GM23338 (cell line): ENCODE measurements around the gene CACNA1G. TPM values are rescaled to one million over a fixed set of nuclear protein-coding genes. Genes with fewer than 3 reads are reported as not detected.

Experiments
- ATAC-seq: fragments of 200-7000 bp; cut with Tn5 transposase; 3 replicates; pipeline ENCODE4 v1.9.1; 2020
- DNase-seq: peaks from one replicate; pipeline ENCODE4 v3.0.0-alpha.2; 2015; ENCODE audit warnings: low spot score
- H2AFZ ChIP-seq: fragments of 200-600 bp; sonication (generic); 2 replicates; pipeline ENCODE4 v1.8.0; 2016; ENCODE audit warnings: antibody characterized with exemption, mild to moderate bottlenecking, moderate library complexity
- H3F3A ChIP-seq: fragments of 200-600 bp; sonication (generic); replicated peaks from 2 replicates; pipeline ENCODE4 v1.8.0; 2017; ENCODE audit warnings: antibody characterized with exemption, mixed run types, low read depth
- H3K27ac ChIP-seq: fragments of 200-600 bp; sonication (generic); 2 replicates; pipeline ENCODE4 v1.6.1; 2016; ENCODE audit warnings: low read depth
- H3K27me3 ChIP-seq: fragments of 200-600 bp; sonication (generic); 2 replicates; pipeline ENCODE4 v1.8.0; 2016; ENCODE audit warnings: mild to moderate bottlenecking, mixed run types, moderate library complexity; ENCODE audit not compliant: insufficient read depth
- H3K36me3 ChIP-seq: fragments of 200-600 bp; sonication (generic); 2 replicates; pipeline ENCODE4 v1.8.0; 2016; ENCODE audit warnings: mild to moderate bottlenecking; ENCODE audit not compliant: insufficient read depth
- H3K4me1 ChIP-seq: fragments of 200-600 bp; sonication (generic); 2 replicates; pipeline ENCODE4 v1.8.0; 2016; ENCODE audit warnings: mild to moderate bottlenecking, moderate library complexity; ENCODE audit not compliant: insufficient read depth
- H3K4me2 ChIP-seq: fragments of 200-600 bp; sonication (generic); 2 replicates; pipeline ENCODE4 v1.7.1; 2017; ENCODE audit warnings: mixed run types
- H3K4me3 ChIP-seq: fragments of 200-600 bp; sonication (generic); 2 replicates; pipeline ENCODE4 v1.6.1; 2016; ENCODE audit warnings: mixed run types
- H3K79me2 ChIP-seq: fragments of 200-600 bp; sonication (generic); replicated peaks from 2 replicates; pipeline ENCODE4 v1.8.0; 2017; ENCODE audit warnings: mild to moderate bottlenecking; ENCODE audit not compliant: insufficient read depth
- H3K9me2 ChIP-seq: fragments of 200-600 bp; sonication (generic); 2 replicates; pipeline ENCODE4 v1.8.0; 2017; ENCODE audit not compliant: insufficient read depth
- H4K20me1 ChIP-seq: fragments of 200-600 bp; sonication (generic); replicated peaks from 2 replicates; pipeline ENCODE4 v1.8.0; 2017; ENCODE audit warnings: mild to moderate bottlenecking; ENCODE audit not compliant: insufficient read depth
- H3K27ac Mint-ChIP-seq: 2 replicates; pipeline ENCODE4 v1.8.0; 2020; ENCODE audit warnings: inconsistent platforms, mild to moderate bottlenecking, moderate library complexity, mixed read lengths
- H3K27me3 Mint-ChIP-seq: 3 replicates; pipeline ENCODE4 v1.8.0; 2022; ENCODE audit warnings: low read depth, mild to moderate bottlenecking, moderate library complexity, mixed read lengths, inconsistent platforms; ENCODE audit not compliant: insufficient read depth, poor library complexity
- H3K36me3 Mint-ChIP-seq: 3 replicates; pipeline ENCODE4 v1.8.0; 2021; ENCODE audit warnings: low read depth, mild to moderate bottlenecking, inconsistent platforms, moderate library complexity, mixed read lengths
- H3K4me1 Mint-ChIP-seq: 3 replicates; pipeline ENCODE4 v1.8.0; 2020; ENCODE audit warnings: mild to moderate bottlenecking, inconsistent platforms, mixed read lengths
- H3K4me3 Mint-ChIP-seq: 3 replicates; pipeline ENCODE4 v1.8.0; 2021; ENCODE audit warnings: moderate library complexity, mild to moderate bottlenecking, inconsistent platforms, mixed read lengths
- H3K9me3 Mint-ChIP-seq: 3 replicates; pipeline ENCODE4 v1.8.0; 2020; ENCODE audit warnings: moderate library complexity, mild to moderate bottlenecking, inconsistent platforms, mixed read lengths
- CREB1 ChIP-seq: fragments of 250-450 bp; sonication (Bioruptor Pico); IDR thresholded peaks from 2 replicates; pipeline ENCODE4 v1.5.0; 2020; ENCODE audit warnings: low read depth, mild to moderate bottlenecking, moderate library complexity
- EZH2 ChIP-seq: fragments of 200-600 bp; sonication (generic); IDR thresholded peaks from one replicate; pipeline ENCODE4 v1.8.0; 2017; ENCODE audit warnings: antibody characterized with exemption, mild to moderate bottlenecking, low read depth; ENCODE audit not compliant: unreplicated experiment
- EZH2phosphoT487 ChIP-seq: fragments of 200-600 bp; sonication (generic); IDR thresholded peaks from one replicate; pipeline ENCODE4 v1.8.1; 2018; ENCODE audit warnings: antibody characterized with exemption; ENCODE audit not compliant: unreplicated experiment
- JUNB ChIP-seq: IDR thresholded peaks from one replicate; pipeline ENCODE4 v1.6.1; 2016; ENCODE audit warnings: antibody characterized with exemption; ENCODE audit not compliant: unreplicated experiment
- NANOG ChIP-seq: IDR thresholded peaks from 2 replicates; pipeline ENCODE4 v1.6.1; 2016; ENCODE audit warnings: antibody characterized with exemption, borderline replicate concordance
- POLR2AphosphoS5 ChIP-seq: IDR thresholded peaks from 2 replicates; pipeline ENCODE4 v1.6.1; 2016; ENCODE audit warnings: antibody characterized with exemption, low read depth
- STAT1 ChIP-seq: IDR thresholded peaks from one replicate; pipeline ENCODE4 v1.6.1; 2016; ENCODE audit warnings: antibody characterized with exemption; ENCODE audit not compliant: unreplicated experiment
- ZNF114 ChIP-seq: fragments of 250-450 bp; sonication (Bioruptor Pico); IDR thresholded peaks from 2 replicates; pipeline ENCODE4 v1.5.0; 2020; ENCODE audit warnings: mild to moderate bottlenecking, moderate library complexity
- ZNF331 ChIP-seq: fragments of 250-450 bp; sonication (Bioruptor Pico); IDR thresholded peaks from 2 replicates; pipeline ENCODE4 v1.5.0; 2020; ENCODE audit warnings: low read depth, mild to moderate bottlenecking, moderate library complexity
- polyA plus RNA-seq: library from polyadenylated mRNA; unstranded; fragments of >200 nt; fragmentation: Nextera tagmentation; extraction: Ambion mirVana; gene quantifications from 2 replicates; pipeline ENCODE4 v1.2.1, GENCODE V29; 2016
- total RNA-seq: library from RNA; depleted of rRNA; stranded (reverse); fragments of >200 nt; shearing (Covaris generic); gene quantifications from 2 replicates; pipeline ENCODE4 v1.2.3, GENCODE V29; 2014
- TF ChIP-seq, protein P1 (sequence below): IDR thresholded peaks from 2 replicates; pipeline ENCODE4 v1.6.1; 2016; ENCODE audit warnings: antibody characterized with exemption
- TF ChIP-seq, protein P2 (sequence below), 2 experiments: fragments of 200-600 bp in 1 of 2; sonication (generic) in 1 of 2; conservative IDR thresholded peaks; 2 replicates each; pipeline versions ENCODE4 v1.5.1 to v1.6.1; 2016 to 2017; ENCODE audit warnings: antibody characterized with exemption in 2 of 2, low read depth in 2 of 2, mild to moderate bottlenecking in 2 of 2, moderate library complexity in 1 of 2
- TF ChIP-seq, protein P3 (sequence below): fragments of 250-450 bp; sonication (Bioruptor Pico); IDR thresholded peaks from 2 replicates; pipeline ENCODE4 v1.5.0; 2020; ENCODE audit warnings: mild to moderate bottlenecking, moderate library complexity

The CACNA1G gene
- total and polyA plus RNA-seq, 2 experiments from 2014 or later, result 1.4 to 5.1 TPM

GRCh38 chr17:50541716-50542688, 18.5 kb upstream of the CACNA1G start:
- peak overlapping the region; percentile 77 for H3K4me3 ChIP-seq
- TF ChIP-seq ZNF331, result no peak
- TF ChIP-seq, protein P1, sequence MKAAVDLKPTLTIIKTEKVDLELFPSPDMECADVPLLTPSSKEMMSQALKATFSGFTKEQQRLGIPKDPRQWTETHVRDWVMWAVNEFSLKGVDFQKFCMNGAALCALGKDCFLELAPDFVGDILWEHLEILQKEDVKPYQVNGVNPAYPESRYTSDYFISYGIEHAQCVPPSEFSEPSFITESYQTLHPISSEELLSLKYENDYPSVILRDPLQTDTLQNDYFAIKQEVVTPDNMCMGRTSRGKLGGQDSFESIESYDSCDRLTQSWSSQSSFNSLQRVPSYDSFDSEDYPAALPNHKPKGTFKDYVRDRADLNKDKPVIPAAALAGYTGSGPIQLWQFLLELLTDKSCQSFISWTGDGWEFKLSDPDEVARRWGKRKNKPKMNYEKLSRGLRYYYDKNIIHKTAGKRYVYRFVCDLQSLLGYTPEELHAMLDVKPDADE, result no peak
- no peak for TF ChIP-seq STAT1
- peak; percentile 74 for TF ChIP-seq POLR2AphosphoS5
- no peak for TF ChIP-seq CREB1 (CRISPR knock-in tag)
- no peak for TF ChIP-seq ZNF114
- TF ChIP-seq, protein P2, sequence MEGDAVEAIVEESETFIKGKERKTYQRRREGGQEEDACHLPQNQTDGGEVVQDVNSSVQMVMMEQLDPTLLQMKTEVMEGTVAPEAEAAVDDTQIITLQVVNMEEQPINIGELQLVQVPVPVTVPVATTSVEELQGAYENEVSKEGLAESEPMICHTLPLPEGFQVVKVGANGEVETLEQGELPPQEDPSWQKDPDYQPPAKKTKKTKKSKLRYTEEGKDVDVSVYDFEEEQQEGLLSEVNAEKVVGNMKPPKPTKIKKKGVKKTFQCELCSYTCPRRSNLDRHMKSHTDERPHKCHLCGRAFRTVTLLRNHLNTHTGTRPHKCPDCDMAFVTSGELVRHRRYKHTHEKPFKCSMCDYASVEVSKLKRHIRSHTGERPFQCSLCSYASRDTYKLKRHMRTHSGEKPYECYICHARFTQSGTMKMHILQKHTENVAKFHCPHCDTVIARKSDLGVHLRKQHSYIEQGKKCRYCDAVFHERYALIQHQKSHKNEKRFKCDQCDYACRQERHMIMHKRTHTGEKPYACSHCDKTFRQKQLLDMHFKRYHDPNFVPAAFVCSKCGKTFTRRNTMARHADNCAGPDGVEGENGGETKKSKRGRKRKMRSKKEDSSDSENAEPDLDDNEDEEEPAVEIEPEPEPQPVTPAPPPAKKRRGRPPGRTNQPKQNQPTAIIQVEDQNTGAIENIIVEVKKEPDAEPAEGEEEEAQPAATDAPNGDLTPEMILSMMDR (conservative IDR thresholded peaks at IDR 0.05; ENCODE audit: low read depth in 2 of 2), result no peak; a peak in 1 of 4 replicates
- TF ChIP-seq EZH2phosphoT487, result no peak
- TF ChIP-seq, protein P3, sequence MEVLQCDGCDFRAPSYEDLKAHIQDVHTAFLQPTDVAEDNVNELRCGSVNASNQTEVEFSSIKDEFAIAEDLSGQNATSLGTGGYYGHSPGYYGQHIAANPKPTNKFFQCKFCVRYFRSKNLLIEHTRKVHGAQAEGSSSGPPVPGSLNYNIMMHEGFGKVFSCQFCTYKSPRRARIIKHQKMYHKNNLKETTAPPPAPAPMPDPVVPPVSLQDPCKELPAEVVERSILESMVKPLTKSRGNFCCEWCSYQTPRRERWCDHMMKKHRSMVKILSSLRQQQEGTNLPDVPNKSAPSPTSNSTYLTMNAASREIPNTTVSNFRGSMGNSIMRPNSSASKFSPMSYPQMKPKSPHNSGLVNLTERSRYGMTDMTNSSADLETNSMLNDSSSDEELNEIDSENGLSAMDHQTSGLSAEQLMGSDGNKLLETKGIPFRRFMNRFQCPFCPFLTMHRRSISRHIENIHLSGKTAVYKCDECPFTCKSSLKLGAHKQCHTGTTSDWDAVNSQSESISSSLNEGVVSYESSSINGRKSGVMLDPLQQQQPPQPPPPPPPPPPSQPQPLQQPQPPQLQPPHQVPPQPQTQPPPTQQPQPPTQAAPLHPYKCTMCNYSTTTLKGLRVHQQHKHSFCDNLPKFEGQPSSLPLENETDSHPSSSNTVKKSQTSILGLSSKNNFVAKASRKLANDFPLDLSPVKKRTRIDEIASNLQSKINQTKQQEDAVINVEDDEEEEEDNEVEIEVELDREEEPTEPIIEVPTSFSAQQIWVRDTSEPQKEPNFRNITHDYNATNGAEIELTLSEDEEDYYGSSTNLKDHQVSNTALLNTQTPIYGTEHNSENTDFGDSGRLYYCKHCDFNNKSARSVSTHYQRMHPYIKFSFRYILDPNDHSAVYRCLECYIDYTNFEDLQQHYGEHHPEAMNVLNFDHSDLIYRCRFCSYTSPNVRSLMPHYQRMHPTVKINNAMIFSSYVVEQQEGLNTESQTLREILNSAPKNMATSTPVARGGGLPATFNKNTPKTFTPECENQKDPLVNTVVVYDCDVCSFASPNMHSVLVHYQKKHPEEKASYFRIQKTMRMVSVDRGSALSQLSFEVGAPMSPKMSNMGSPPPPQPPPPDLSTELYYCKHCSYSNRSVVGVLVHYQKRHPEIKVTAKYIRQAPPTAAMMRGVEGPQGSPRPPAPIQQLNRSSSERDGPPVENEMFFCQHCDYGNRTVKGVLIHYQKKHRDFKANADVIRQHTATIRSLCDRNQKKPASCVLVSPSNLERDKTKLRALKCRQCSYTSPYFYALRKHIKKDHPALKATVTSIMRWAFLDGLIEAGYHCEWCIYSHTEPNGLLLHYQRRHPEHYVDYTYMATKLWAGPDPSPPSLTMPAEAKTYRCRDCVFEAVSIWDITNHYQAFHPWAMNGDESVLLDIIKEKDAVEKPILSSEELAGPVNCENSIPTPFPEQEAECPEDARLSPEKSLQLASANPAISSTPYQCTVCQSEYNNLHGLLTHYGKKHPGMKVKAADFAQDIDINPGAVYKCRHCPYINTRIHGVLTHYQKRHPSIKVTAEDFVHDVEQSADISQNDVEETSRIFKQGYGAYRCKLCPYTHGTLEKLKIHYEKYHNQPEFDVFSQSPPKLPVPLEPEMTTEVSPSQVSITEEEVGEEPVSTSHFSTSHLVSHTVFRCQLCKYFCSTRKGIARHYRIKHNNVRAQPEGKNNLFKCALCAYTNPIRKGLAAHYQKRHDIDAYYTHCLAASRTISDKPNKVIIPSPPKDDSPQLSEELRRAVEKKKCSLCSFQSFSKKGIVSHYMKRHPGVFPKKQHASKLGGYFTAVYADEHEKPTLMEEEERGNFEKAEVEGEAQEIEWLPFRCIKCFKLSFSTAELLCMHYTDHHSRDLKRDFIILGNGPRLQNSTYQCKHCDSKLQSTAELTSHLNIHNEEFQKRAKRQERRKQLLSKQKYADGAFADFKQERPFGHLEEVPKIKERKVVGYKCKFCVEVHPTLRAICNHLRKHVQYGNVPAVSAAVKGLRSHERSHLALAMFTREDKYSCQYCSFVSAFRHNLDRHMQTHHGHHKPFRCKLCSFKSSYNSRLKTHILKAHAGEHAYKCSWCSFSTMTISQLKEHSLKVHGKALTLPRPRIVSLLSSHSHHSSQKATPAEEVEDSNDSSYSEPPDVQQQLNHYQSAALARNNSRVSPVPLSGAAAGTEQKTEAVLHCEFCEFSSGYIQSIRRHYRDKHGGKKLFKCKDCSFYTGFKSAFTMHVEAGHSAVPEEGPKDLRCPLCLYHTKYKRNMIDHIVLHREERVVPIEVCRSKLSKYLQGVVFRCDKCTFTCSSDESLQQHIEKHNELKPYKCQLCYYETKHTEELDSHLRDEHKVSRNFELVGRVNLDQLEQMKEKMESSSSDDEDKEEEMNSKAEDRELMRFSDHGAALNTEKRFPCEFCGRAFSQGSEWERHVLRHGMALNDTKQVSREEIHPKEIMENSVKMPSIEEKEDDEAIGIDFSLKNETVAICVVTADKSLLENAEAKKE (CRISPR knock-in tag), result no peak
- no peak for TF ChIP-seq NANOG
- no peak for TF ChIP-seq JUNB
- peak; percentile 13 for TF ChIP-seq EZH2
- DNase-seq (peak; percentile 94), ATAC-seq (peak; percentile 78)
- H2AFZ ChIP-seq, result peak overlapping the region; percentile 83
- peak overlapping the region; percentile 75; the same call in 1 of the 2 replicates for H3K27ac Mint-ChIP-seq
- no peaks in the 10 kb centered on the region for H3K36me3 ChIP-seq
- peak overlapping the region; percentile 77 for H3K4me3 Mint-ChIP-seq
- peaks cover 23% of the 10 kb centered on the region for H3K4me1 Mint-ChIP-seq
- peaks cover 16% of the 10 kb centered on the region; the same call in 1 of the 2 replicates for H3K4me1 ChIP-seq
- H3K27me3 ChIP-seq, result peaks cover 11% of the 10 kb centered on the region
- no peaks in the 10 kb centered on the region for H3K79me2 ChIP-seq
- peak overlapping the region; percentile 82 for H3K4me2 ChIP-seq
- H3K36me3 Mint-ChIP-seq, result peaks cover 3% of the 10 kb centered on the region; the same call in 2 of the 3 replicates
- H4K20me1 ChIP-seq, result no peaks in the 10 kb centered on the region
- H3K9me3 Mint-ChIP-seq, result no peaks in the 10 kb centered on the region
- no peaks in the 10 kb centered on the region for H3F3A ChIP-seq
- no peak overlapping the region for H3K27ac ChIP-seq
- peaks cover 17% of the 10 kb centered on the region for H3K27me3 Mint-ChIP-seq
- no peaks in the 10 kb centered on the region for H3K9me2 ChIP-seq
